CD14-positive monocyte (primary cell): ENCODE results near the gene KRTAP12-4. TPM values are rescaled to one million over a fixed set of nuclear protein-coding genes. Genes with fewer than 3 reads are reported as not detected.

ENCODE experiments used
- DNase-seq, 3 donors: peaks; one replicate each; pipeline ENCODE4 v3.0.0-alpha.2; 2011 to 2022
- H2AFZ ChIP-seq: 2 replicates; pipeline ENCODE4 v1.6.0; 2012; ENCODE audit warnings: mild to moderate bottlenecking, low read depth, low read length, inconsistent platforms; ENCODE audit not compliant: insufficient read depth, poor library complexity, severe bottlenecking
- H3K27ac ChIP-seq, 2 donors: 1 replicate in 1 of 2; 2 replicates in 1 of 2; pipeline ENCODE4 v1.5.1; 2012 to 2013; ENCODE audit warnings: low read length in 2 of 2, control low read depth in 1 of 2, inconsistent platforms in 1 of 2, low read depth in 1 of 2, mild to moderate bottlenecking in 1 of 2
- H3K27me3 ChIP-seq, 2 donors: one replicate each; pipeline versions ENCODE4 v1.6.0 to v1.6.1; 2011 to 2013; ENCODE audit warnings: low read length in 2 of 2; ENCODE audit not compliant: control insufficient read depth in 2 of 2, insufficient read depth in 2 of 2
- H3K36me3 ChIP-seq, 2 donors: replicated peaks in 1 of 2; 1 replicate in 1 of 2; 2 replicates in 1 of 2; pipeline versions ENCODE4 v1.5.1 to v1.6.1; 2012 to 2013; ENCODE audit warnings: low read length in 2 of 2, control low read depth in 1 of 2, inconsistent platforms in 1 of 2, mild to moderate bottlenecking in 1 of 2; ENCODE audit not compliant: insufficient read depth in 2 of 2, control insufficient read depth in 1 of 2
- H3K4me1 ChIP-seq, 2 donors: 1 replicate in 1 of 2; 2 replicates in 1 of 2; pipeline versions ENCODE4 v1.5.1 to v1.6.1; 2012 to 2013; ENCODE audit warnings: low read length in 2 of 2, control low read depth in 1 of 2, inconsistent platforms in 1 of 2, mild to moderate bottlenecking in 1 of 2, moderate library complexity in 1 of 2; ENCODE audit not compliant: insufficient read depth in 2 of 2, control insufficient read depth in 1 of 2
- H3K4me2 ChIP-seq: replicated peaks from 2 replicates; pipeline ENCODE3; 2012; ENCODE audit warnings: low read length, moderate library complexity, mild to moderate bottlenecking; ENCODE audit not compliant: poor library complexity, severe bottlenecking; ENCODE audit errors: extremely low read depth
- H3K4me3 ChIP-seq, 3 experiments: fragments of 200-600 bp in 1 of 3; sonication (generic) in 1 of 3; replicated peaks in 1 of 3; 1 replicate in 2 of 3; 2 replicates in 1 of 3; pipeline ENCODE4 v1.5.1; 2011 to 2013; ENCODE audit warnings: low read length in 3 of 3, mild to moderate bottlenecking in 3 of 3, control low read depth in 2 of 3, low read depth in 2 of 3, inconsistent platforms in 1 of 3, moderate library complexity in 1 of 3
- H3K79me2 ChIP-seq: 2 replicates; pipeline ENCODE4 v1.6.0; 2012; ENCODE audit warnings: mild to moderate bottlenecking, control low read depth, inconsistent platforms, low read length, moderate library complexity; ENCODE audit not compliant: insufficient read depth
- H3K9ac ChIP-seq: 2 replicates; pipeline ENCODE4 v1.6.0; 2017; ENCODE audit warnings: low read length, mild to moderate bottlenecking; ENCODE audit not compliant: insufficient read depth, poor library complexity, severe bottlenecking
- H3K9me3 ChIP-seq, 2 donors: replicated peaks in 1 of 2; 1 replicate in 1 of 2; 2 replicates in 1 of 2; pipeline versions ENCODE4 v1.5.1 to v1.6.1; 2012 to 2013; ENCODE audit warnings: low read length in 2 of 2, control low read depth in 1 of 2; ENCODE audit not compliant: control insufficient read depth in 1 of 2, insufficient read depth in 1 of 2
- H4K20me1 ChIP-seq: 2 replicates; pipeline ENCODE4 v1.6.0; 2012; ENCODE audit warnings: mild to moderate bottlenecking, low read length, control low read depth, moderate library complexity; ENCODE audit not compliant: insufficient read depth
- H3K27ac Mint-ChIP-seq, 7 donors: one replicate each; pipeline ENCODE4 v1.8.0; 2020; ENCODE audit warnings: mild to moderate bottlenecking in 7 of 7, mixed read lengths in 7 of 7, moderate library complexity in 6 of 7, inconsistent platforms in 2 of 7
- H3K27me3 Mint-ChIP-seq, 3 donors: one replicate each; pipeline ENCODE4 v1.8.0; 2021 to 2022; ENCODE audit warnings: low read depth in 3 of 3, mild to moderate bottlenecking in 3 of 3, mixed read lengths in 3 of 3, moderate library complexity in 3 of 3, inconsistent platforms in 1 of 3
- H3K36me3 Mint-ChIP-seq, 2 donors: one replicate each; pipeline ENCODE4 v1.8.0; 2020; ENCODE audit warnings: mixed read lengths in 2 of 2, inconsistent platforms in 1 of 2, mild to moderate bottlenecking in 1 of 2
- H3K4me1 Mint-ChIP-seq: one replicate; pipeline ENCODE4 v1.8.0; 2020; ENCODE audit warnings: mild to moderate bottlenecking, mixed read lengths
- H3K4me3 Mint-ChIP-seq, 2 donors: one replicate each; pipeline ENCODE4 v1.8.0; 2020; ENCODE audit warnings: mild to moderate bottlenecking in 2 of 2, mixed read lengths in 2 of 2, moderate library complexity in 1 of 2
- H3K9me3 Mint-ChIP-seq, 7 donors: one replicate each; pipeline ENCODE4 v1.8.0; 2020 to 2022; ENCODE audit warnings: mixed read lengths in 7 of 7, mild to moderate bottlenecking in 6 of 7, moderate library complexity in 6 of 7, inconsistent platforms in 2 of 7
- CTCF ChIP-seq: fragments of 200-600 bp; IDR thresholded peaks from one replicate; pipeline ENCODE4 v1.8.0; 2022; ENCODE audit warnings: antibody characterized with exemption, mild to moderate bottlenecking
- WGBS: methylation state at CpG from one replicate; pipeline ENCODE4 v1.1.5; 2013; ENCODE audit warnings: missing lambda C conversion rate; ENCODE audit not compliant: insufficient coverage; 5-methylcytosine and 5-hydroxymethylcytosine counted together
- intact Hi-C, 2 donors: fragments of 100-400 bp; cut with micrococcal nuclease; formaldehyde crosslinking; loops; one replicate each; pipeline versions ENCODE4 v1.15.0 to v1.15.1; 2023
- polyA plus RNA-seq, 3 donors: library from polyadenylated mRNA; depleted of rRNA in 1 of 3; unstranded in 2 of 3; stranded (reverse) in 1 of 3; fragments of 300-500 nt in 2 of 3; fragments of >200 nt in 1 of 3; fragmentation: Illumina TruSeq in 2 of 3; gene quantifications; 1 replicate in 2 of 3; 2 replicates in 1 of 3; pipeline ENCODE4 v1.2.3, GENCODE V29; 2012 to 2021

The KRTAP12-4 gene
- polyA plus RNA-seq, 3 donors: not detected

GRCh38 chr21:44695184-44695583 is 40.7 kb upstream of the KRTAP12-4 start:
- DNase-seq: no peak
- no peaks in the 10 kb centered on the region for H3K36me3 ChIP-seq
- no peaks in the 10 kb centered on the region for H3K36me3 Mint-ChIP-seq
- H3K27ac ChIP-seq: no peak overlapping the region
- no peak overlapping the region for H3K4me3 Mint-ChIP-seq
- no peaks in the 10 kb centered on the region for H3K4me1 ChIP-seq
- no peak overlapping the region for H2AFZ ChIP-seq
- no peaks in the 10 kb centered on the region for H3K79me2 ChIP-seq
- H3K27ac Mint-ChIP-seq: no peak overlapping the region
- H3K27me3 Mint-ChIP-seq: peaks cover 38 to 70% (median 51%) of the 10 kb centered on the region in 3 donors
- 82% methylated on average over 6 of the region's 8 CpGs for WGBS
- H3K27me3 ChIP-seq: peaks cover 0 to 38% of the 10 kb centered on the region in 2 donors
- H3K4me1 Mint-ChIP-seq: no peaks in the 10 kb centered on the region
- H3K4me3 ChIP-seq: no peak overlapping the region
- peaks cover 0 to 15% of the 10 kb centered on the region in 2 donors for H3K9me3 ChIP-seq
- no peak overlapping the region for H3K9ac ChIP-seq
- H3K9me3 Mint-ChIP-seq: peaks cover 6 to 23% (median 16%) of the 10 kb centered on the region in 7 donors
- TF ChIP-seq CTCF: no peak
- no peak overlapping the region for H3K4me2 ChIP-seq
- H4K20me1 ChIP-seq: no peaks in the 10 kb centered on the region
- intact Hi-C loops: no loop called here

DNA sequence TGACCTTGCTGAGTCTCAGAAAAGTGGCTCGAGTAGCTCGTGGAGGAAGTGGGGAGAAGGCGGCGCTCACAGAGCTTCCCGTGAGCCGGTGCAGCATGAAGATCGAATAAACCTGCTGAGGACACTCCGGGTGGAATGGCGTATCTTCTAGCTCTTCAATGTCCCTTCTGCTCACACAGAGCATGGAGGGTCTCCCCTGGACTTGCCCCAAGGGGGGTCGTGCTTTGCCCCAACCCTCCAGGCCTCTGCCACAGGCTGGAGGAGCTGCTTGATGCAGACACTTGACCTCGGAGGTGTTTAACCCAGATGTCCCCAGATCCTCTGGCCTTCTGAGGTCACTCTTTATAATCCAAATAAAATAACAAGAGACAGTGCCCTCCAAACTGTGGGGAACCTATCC is 40.3 kb upstream of the KRTAP12-4 start:
- H3K9me3 ChIP-seq: peaks cover 0 to 15% of the 10 kb centered on the region in 2 donors
- H3K9me3 Mint-ChIP-seq: peaks cover 6 to 23% (median 16%) of the 10 kb centered on the region in 7 donors
- H2AFZ ChIP-seq: no peak overlapping the region
- no peaks in the 10 kb centered on the region for H3K79me2 ChIP-seq
- no peaks in the 10 kb centered on the region for H3K36me3 ChIP-seq
- no peak overlapping the region for H3K4me3 Mint-ChIP-seq
- peaks cover 0 to 34% of the 10 kb centered on the region in 2 donors for H3K27me3 ChIP-seq
- no peaks in the 10 kb centered on the region for H3K4me1 Mint-ChIP-seq
- peaks cover 39 to 69% (median 49%) of the 10 kb centered on the region in 3 donors for H3K27me3 Mint-ChIP-seq
- DNase-seq: no peak
- H4K20me1 ChIP-seq: no peaks in the 10 kb centered on the region
- no peak overlapping the region for H3K4me2 ChIP-seq
- no peak overlapping the region for H3K27ac ChIP-seq
- 68% methylated on average over 11 of the region's 11 CpGs for WGBS
- no peaks in the 10 kb centered on the region for H3K36me3 Mint-ChIP-seq
- H3K4me1 ChIP-seq: no peaks in the 10 kb centered on the region
- no peak for TF ChIP-seq CTCF
- intact Hi-C loops: no loop called here
- H3K9ac ChIP-seq: no peak overlapping the region
- no peak overlapping the region for H3K27ac Mint-ChIP-seq
- no peak overlapping the region for H3K4me3 ChIP-seq
